H1 (cell line): ENCODE measurements around the gene SLU7. TPM values are rescaled to one million over a fixed set of nuclear protein-coding genes. Genes with fewer than 3 reads are reported as not detected.

Experiments
- CTCF ChIA-PET: fragments of 300-600 bp; sonication (Branson Sonifier 250); formaldehyde crosslinking; loops from one replicate; lab custom pipeline; 2021; ENCODE audit not compliant: partially characterized antibody; lab: Charles Lee
- POLR2A ChIA-PET: fragments of 300-600 bp; sonication (Branson Sonifier 250); formaldehyde crosslinking; loops from one replicate; lab custom pipeline; 2021; ENCODE audit warnings: inconsistent platforms; ENCODE audit not compliant: partially characterized antibody; lab: Charles Lee
- DNase-seq, 2 experiments: peaks; one replicate each; pipeline versions ENCODE4 v3.0.0 to v3.0.0-alpha.2; 2010 to 2022; ENCODE audit warnings: low spot score in 2 of 2, low read depth in 1 of 2, mixed read lengths in 1 of 2
- FAIRE-seq: peaks from 2 replicates; lab custom pipeline; 2011; peaks lifted over from hg19 to GRCh38; lab: Jason Lieb, UNC
- H2AFZ ChIP-seq: 2 replicates; pipeline ENCODE4 v1.8.1; 2012; ENCODE audit warnings: low read length, inconsistent platforms
- H2AK5ac ChIP-seq: 2 replicates; pipeline ENCODE4 v1.6.1; 2013; ENCODE audit warnings: low read depth, low read length
- H2BK120ac ChIP-seq: replicated peaks from 2 replicates; pipeline ENCODE3; 2013; ENCODE audit warnings: low read depth, low read length, inconsistent platforms
- H2BK12ac ChIP-seq: 2 replicates; pipeline ENCODE4 v1.6.1; 2013; ENCODE audit warnings: low read depth, low read length
- H2BK15ac ChIP-seq: 2 replicates; pipeline ENCODE4 v1.6.1; 2013; ENCODE audit warnings: low read length
- H2BK20ac ChIP-seq: 2 replicates; pipeline ENCODE4 v1.6.1; 2013; ENCODE audit warnings: low read length
- H2BK5ac ChIP-seq: 2 replicates; pipeline ENCODE4 v1.6.1; 2013; ENCODE audit warnings: low read depth, low read length
- H3K14ac ChIP-seq: 2 replicates; pipeline ENCODE4 v1.6.1; 2013; ENCODE audit warnings: inconsistent platforms; ENCODE audit not compliant: insufficient read length
- H3K18ac ChIP-seq: 2 replicates; pipeline ENCODE4 v1.6.1; 2013; ENCODE audit warnings: low read length; ENCODE audit errors: extremely low read depth
- H3K23ac ChIP-seq: 2 replicates; pipeline ENCODE4 v1.6.1; 2013; ENCODE audit warnings: inconsistent platforms; ENCODE audit not compliant: insufficient read length
- H3K23me2 ChIP-seq: 2 replicates; pipeline ENCODE4 v1.6.1; 2013; ENCODE audit warnings: low read depth, low read length
- H3K27ac ChIP-seq: 2 replicates; pipeline ENCODE4 v1.6.1; 2011; ENCODE audit warnings: low read depth, low read length, inconsistent platforms
- H3K27me3 ChIP-seq, 4 experiments: replicated peaks in 1 of 4; 1 replicate in 1 of 4; 2 replicates in 3 of 4; pipeline versions ENCODE4 v1.6.1 to v1.8.1; 2011 to 2013; ENCODE audit warnings: low read length in 3 of 4, mild to moderate bottlenecking in 3 of 4, inconsistent platforms in 2 of 4, mixed read lengths in 2 of 4, moderate library complexity in 1 of 4; ENCODE audit not compliant: control insufficient read depth in 3 of 4, insufficient read depth in 3 of 4; ENCODE audit errors: extremely low read depth in 1 of 4
- H3K36me3 ChIP-seq, 4 experiments: 2 replicates each; pipeline versions ENCODE4 v1.6.1 to v1.8.1; 2011 to 2013; ENCODE audit warnings: mild to moderate bottlenecking in 4 of 4, low read length in 3 of 4, moderate library complexity in 2 of 4, control low read depth in 1 of 4, inconsistent platforms in 1 of 4; ENCODE audit not compliant: insufficient read depth in 4 of 4, control insufficient read depth in 2 of 4
- H3K4ac ChIP-seq: replicated peaks from 2 replicates; pipeline ENCODE3; 2013; ENCODE audit warnings: low read length, low read depth, mixed read lengths, inconsistent platforms; ENCODE audit not compliant: insufficient read length
- H3K4me1 ChIP-seq, 4 experiments: replicated peaks in 1 of 4; 1 replicate in 1 of 4; 2 replicates in 3 of 4; pipeline versions ENCODE4 v1.6.1 to v1.8.1; 2011 to 2013; ENCODE audit warnings: low read length in 3 of 4, inconsistent platforms in 2 of 4, mixed read lengths in 1 of 4; ENCODE audit not compliant: insufficient read depth in 4 of 4, control insufficient read depth in 3 of 4
- H3K4me2 ChIP-seq, 2 experiments: 2 replicates each; pipeline versions ENCODE4 v1.6.1 to v1.8.1; 2011 to 2013; ENCODE audit warnings: low read depth in 2 of 2, low read length in 2 of 2, control low read depth in 1 of 2, inconsistent platforms in 1 of 2, mild to moderate bottlenecking in 1 of 2; ENCODE audit not compliant: insufficient read depth in 1 of 2
- H3K4me3 ChIP-seq, 4 experiments: fragments of 200-600, 300-600 bp in 1 of 4; sonication (generic), shearing (Covaris generic), sonication (Bioruptor Twin) in 1 of 4; 2 replicates each; pipeline versions ENCODE4 v1.5.1 to v1.8.1; 2011 to 2016; ENCODE audit warnings: low read length in 4 of 4, low read depth in 3 of 4, control low read depth in 2 of 4, inconsistent platforms in 2 of 4, mild to moderate bottlenecking in 2 of 4, mixed read lengths in 1 of 4, moderate library complexity in 1 of 4; ENCODE audit not compliant: insufficient read depth in 2 of 4; ENCODE audit errors: extremely low read depth in 1 of 4
- H3K56ac ChIP-seq: replicated peaks from 2 replicates; pipeline ENCODE3; 2013; ENCODE audit warnings: low read depth, mild to moderate bottlenecking, mixed read lengths, low read length, inconsistent platforms; ENCODE audit not compliant: insufficient read length
- H3K79me1 ChIP-seq: 2 replicates; pipeline ENCODE4 v1.6.1; 2013; ENCODE audit warnings: low read depth, low read length, control low read depth
- H3K79me2 ChIP-seq, 2 experiments: 2 replicates each; pipeline versions ENCODE4 v1.6.1 to v1.8.1; 2012 to 2013; ENCODE audit warnings: low read length in 2 of 2, mild to moderate bottlenecking in 2 of 2, inconsistent platforms in 1 of 2; ENCODE audit not compliant: insufficient read depth in 2 of 2, control insufficient read depth in 1 of 2
- H3K9ac ChIP-seq, 4 experiments: replicated peaks in 1 of 4; 1 replicate in 1 of 4; 2 replicates in 3 of 4; pipeline versions ENCODE4 v1.6.1 to v1.8.1; 2011 to 2013; ENCODE audit warnings: low read depth in 3 of 4, low read length in 3 of 4, control low read depth in 2 of 4, mild to moderate bottlenecking in 2 of 4, moderate library complexity in 2 of 4, inconsistent platforms in 1 of 4; ENCODE audit errors: extremely low read depth in 1 of 4
- H3K9me3 ChIP-seq, 2 experiments: 2 replicates each; pipeline versions ENCODE4 v1.6.1 to v1.8.1; 2012 to 2013; ENCODE audit warnings: mild to moderate bottlenecking in 2 of 2, moderate library complexity in 2 of 2, control low read depth in 1 of 2, inconsistent platforms in 1 of 2, low read depth in 1 of 2, low read length in 1 of 2, mixed read lengths in 1 of 2; ENCODE audit not compliant: insufficient read depth in 2 of 2
- H4K20me1 ChIP-seq, 2 experiments: replicated peaks in 1 of 2; 2 replicates each; pipeline versions ENCODE3 to v1.8.1; 2011 to 2013; ENCODE audit warnings: inconsistent platforms in 2 of 2, low read length in 2 of 2, mild to moderate bottlenecking in 1 of 2; ENCODE audit not compliant: insufficient read depth in 2 of 2, control insufficient read depth in 1 of 2
- H4K5ac ChIP-seq: 2 replicates; pipeline ENCODE4 v1.6.1; 2013; ENCODE audit warnings: low read length, low read depth, mixed read lengths, inconsistent platforms; ENCODE audit not compliant: insufficient read length
- H4K8ac ChIP-seq: 2 replicates; pipeline ENCODE4 v1.8.0; 2013; ENCODE audit warnings: mild to moderate bottlenecking, moderate library complexity, low read length, inconsistent platforms; ENCODE audit not compliant: insufficient read depth; ENCODE audit errors: extremely low read depth
- H4K91ac ChIP-seq: replicated peaks from 2 replicates; pipeline ENCODE3; 2013; ENCODE audit warnings: low read length, mixed read lengths, inconsistent platforms; ENCODE audit not compliant: insufficient read length
- BCL11A ChIP-seq, 2 experiments: IDR thresholded peaks; one replicate each; pipeline ENCODE4 v1.6.1; 2011; ENCODE audit warnings: low read depth in 2 of 2, low read length in 2 of 2, mild to moderate bottlenecking in 2 of 2
- CHD1 ChIP-seq: IDR thresholded peaks from 2 replicates; pipeline ENCODE4 v1.6.1; 2012; ENCODE audit warnings: low read depth, low read length, improper control_type of control experiment
- HDAC6 ChIP-seq: IDR thresholded peaks from one replicate; pipeline ENCODE4 v1.7.1; 2012; ENCODE audit warnings: low read depth, mild to moderate bottlenecking, inconsistent platforms, low read length, moderate library complexity
- KDM4A ChIP-seq: IDR thresholded peaks from one replicate; pipeline ENCODE4 v1.7.1; 2012; ENCODE audit warnings: low read depth, mild to moderate bottlenecking, moderate library complexity, low read length, inconsistent platforms; ENCODE audit not compliant: severe bottlenecking
- POLR2A ChIP-seq, 2 experiments: IDR thresholded peaks; 1 replicate in 1 of 2; 2 replicates in 1 of 2; pipeline ENCODE4 v1.6.1; 2011; ENCODE audit warnings: low read depth in 2 of 2, low read length in 2 of 2, mild to moderate bottlenecking in 2 of 2; ENCODE audit errors: control extremely low read depth in 1 of 2
- polyA plus RNA-seq, 7 experiments: library from polyadenylated mRNA; depleted of rRNA in 3 of 7; stranded (reverse) in 5 of 7; unstranded in 2 of 7; fragments of >200 nt in 5 of 7; fragments of 200-250 nt in 2 of 7; gene quantifications; 1 replicate in 5 of 7; 2 replicates in 1 of 7; 4 replicates in 1 of 7; pipeline versions ENCODE4 v1.2.1 to v1.2.3, GENCODE V29; 2011 to 2013; ENCODE audit warnings: missing spikeins in 2 of 7, mixed read lengths in 2 of 7
- total RNA-seq: library from RNA; stranded (reverse); fragmentation: NEBNext Ultra II Directional; extraction: Animal tissue kit (Norgen Biotek cat#: 25700); gene quantifications from 2 replicates; pipeline ENCODE4 v1.2.1, GENCODE V29; 2021

The SLU7 gene
- total and polyA plus RNA-seq, 2 of the 8 experiments (the other 6 are each of a cell fraction or from before 2014, with no cell fraction given) = 6.0 to 34.1 TPM

DNA sequence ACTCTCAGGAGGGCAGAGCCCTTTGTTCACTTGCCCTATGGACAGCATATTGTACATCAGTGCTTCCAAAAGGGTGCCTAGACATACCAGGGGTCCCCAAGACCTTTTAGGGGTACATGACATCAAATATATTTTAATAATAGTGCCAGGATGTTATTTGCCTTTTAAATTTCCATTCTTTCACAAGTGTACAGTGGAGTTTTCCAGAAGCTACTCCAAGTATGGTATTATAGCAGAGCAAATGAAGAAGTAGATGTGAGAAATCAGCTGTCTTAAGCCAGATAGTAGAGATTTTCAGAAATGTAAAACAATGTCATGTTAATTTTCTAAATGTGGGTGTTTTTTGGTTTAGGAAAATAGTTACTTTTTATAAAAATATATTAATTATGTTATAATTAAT lies 18.4 kb upstream of the SLU7 start:
- Histone ChIP-seq H3K4me1 (no peaks in the 10 kb centered on the region; a peak in 1 of 7 replicates), H2BK12ac (no peak overlapping the region), H3K18ac (no peak overlapping the region), H3K56ac (no peak overlapping the region), H3K79me2 (no peaks in the 10 kb centered on the region), H3K14ac (no peak overlapping the region), H2AFZ (no peak overlapping the region), H3K79me1 (no peaks in the 10 kb centered on the region), H2BK120ac (no peak overlapping the region), H3K27me3 (no peaks in the 10 kb centered on the region), H3K4me2 (no peak overlapping the region), H3K27ac (no peak overlapping the region), H3K36me3 (no peaks in the 10 kb centered on the region), H3K4ac (no peak overlapping the region), H2BK5ac (no peak overlapping the region), H3K9me3 (no peaks in the 10 kb centered on the region), H3K23me2 (no peaks in the 10 kb centered on the region; the same call in 1 of the 2 replicates), H3K9ac (no peak overlapping the region), H2AK5ac (no peak overlapping the region), H4K8ac (no peak overlapping the region), H4K20me1 (no peaks in the 10 kb centered on the region), H3K23ac (no peak overlapping the region), H4K5ac (no peak overlapping the region), H2BK15ac (no peak overlapping the region), H2BK20ac (no peak overlapping the region), H3K4me3 (no peak overlapping the region), H4K91ac (no peak overlapping the region)
- CTCF ChIA-PET = interaction anchor here (0.6 to 6.2 kb wide), 13 partner anchors 15 to 416 kb away, joined by 3 to 81 read pairs (median 7); partner anchors contain the start of gene FAM200C
- DNase-seq = no peak
- TF ChIP-seq POLR2A (IDR thresholded peaks at IDR 0.05; ENCODE audit: control extremely low read depth in 1 of 2, low read depth in 2 of 2, low read length in 2 of 2) (no peak), HDAC6 (no peak), CHD1 (no peak), KDM4A (no peak), BCL11A (IDR thresholded peaks at IDR 0.05; ENCODE audit: low read depth in 2 of 2, low read length in 2 of 2) (no peak)
- no peak for FAIRE-seq
- POLR2A ChIA-PET = no interaction called here
